Endothelial cell of umbilical vein (primary cell): ENCODE data around the gene ZEB1. TPM values are rescaled to one million over a fixed set of nuclear protein-coding genes. Genes with fewer than 3 reads are reported as not detected.

Experiments used
- BruUV-seq: library from RNA; stranded (reverse); fragments of 400-500 nt; replicated peaks from 2 replicates; lab custom pipeline; 2021; lab: Mats Ljungman, UMichigan
- CTCF ChIA-PET: fragments of 300-600, 350-600 bp; sonication (Branson Sonifier 250); formaldehyde crosslinking; loops from one replicate; lab custom pipeline; 2021; ENCODE audit warnings: antibody characterized with exemption, inconsistent platforms; lab: Charles Lee
- POLR2A ChIA-PET: fragments of 300-600, 350-600 bp; sonication (Branson Sonifier 250); formaldehyde crosslinking; loops from one replicate; lab custom pipeline; 2021; ENCODE audit warnings: antibody characterized with exemption, inconsistent platforms; lab: Charles Lee
- DNase-seq: peaks from one replicate; pipeline ENCODE4 v3.0.0-alpha.2; 2011; ENCODE audit warnings: low read depth, low spot score
- FAIRE-seq: peaks from 2 replicates; lab custom pipeline; 2011; peaks lifted over from hg19 to GRCh38; lab: Jason Lieb, UNC
- H2AFZ ChIP-seq: 2 replicates; pipeline ENCODE4 v1.6.0; 2012; ENCODE audit warnings: low read depth, low read length, control low read depth, inconsistent platforms
- H3K27ac ChIP-seq: 2 replicates; pipeline ENCODE4 v1.5.1; 2011; ENCODE audit warnings: low read depth, mild to moderate bottlenecking, control low read depth, low read length, moderate library complexity; ENCODE audit not compliant: insufficient read depth
- H3K27me3 ChIP-seq, 2 experiments: 2 replicates each; pipeline versions ENCODE4 v1.6.0 to v1.6.1; 2011; ENCODE audit warnings: low read length in 2 of 2, mixed read lengths in 1 of 2; ENCODE audit not compliant: control insufficient read depth in 2 of 2, insufficient read depth in 2 of 2
- H3K36me3 ChIP-seq, 2 experiments: 2 replicates in 1 of 2; 3 replicates in 1 of 2; pipeline ENCODE4 v1.5.1; 2011; ENCODE audit warnings: low read length in 2 of 2, mild to moderate bottlenecking in 1 of 2, moderate library complexity in 1 of 2; ENCODE audit not compliant: control insufficient read depth in 2 of 2, insufficient read depth in 2 of 2; ENCODE audit errors: extremely low read depth in 1 of 2
- H3K4me1 ChIP-seq: 3 replicates; pipeline ENCODE4 v1.5.1; 2011; ENCODE audit warnings: mild to moderate bottlenecking, low read length; ENCODE audit not compliant: control insufficient read depth, insufficient read depth; ENCODE audit errors: extremely low read depth
- H3K4me2 ChIP-seq: 2 replicates; pipeline ENCODE4 v1.6.1; 2011; ENCODE audit warnings: low read length, control low read depth, mixed read lengths; ENCODE audit not compliant: insufficient read depth
- H3K4me3 ChIP-seq, 3 experiments: fragments of 200-600 bp in 1 of 3; sonication (generic), shearing (Covaris generic) in 1 of 3; replicated peaks in 1 of 3; 2 replicates each; pipeline ENCODE4 v1.5.1; 2011 to 2016; ENCODE audit warnings: control low read depth in 3 of 3, low read length in 3 of 3, mild to moderate bottlenecking in 2 of 3, inconsistent platforms in 1 of 3, low read depth in 1 of 3, moderate library complexity in 1 of 3; ENCODE audit not compliant: insufficient read depth in 1 of 3
- H3K79me2 ChIP-seq: 2 replicates; pipeline ENCODE4 v1.6.0; 2012; ENCODE audit warnings: low read length, inconsistent platforms; ENCODE audit not compliant: control insufficient read depth, insufficient read depth
- H3K9ac ChIP-seq: replicated peaks from 2 replicates; pipeline ENCODE3; 2011; ENCODE audit warnings: low read length, control low read depth; ENCODE audit not compliant: insufficient read depth; ENCODE audit errors: extremely low read depth
- H3K9me1 ChIP-seq: replicated peaks from 3 replicates; pipeline ENCODE4 v1.6.0; 2011; ENCODE audit warnings: mild to moderate bottlenecking, low read length; ENCODE audit not compliant: control insufficient read depth, insufficient read depth; ENCODE audit errors: extremely low read depth
- H3K9me3 ChIP-seq: replicated peaks from 2 replicates; pipeline ENCODE4 v1.5.1; 2012; ENCODE audit warnings: low read length, inconsistent platforms; ENCODE audit not compliant: control insufficient read depth, insufficient read depth
- H4K20me1 ChIP-seq: replicated peaks from 2 replicates; pipeline ENCODE3; 2011; ENCODE audit warnings: mild to moderate bottlenecking, low read length; ENCODE audit not compliant: control insufficient read depth, insufficient read depth; ENCODE audit errors: extremely low read depth
- CTCF ChIP-seq, 2 donors: IDR thresholded peaks; 1 replicate in 1 of 2; 2 replicates in 1 of 2; pipeline ENCODE4 v1.5.1; 2011; ENCODE audit warnings: low read length in 2 of 2, mild to moderate bottlenecking in 2 of 2, moderate library complexity in 2 of 2, control low read depth in 1 of 2, inconsistent platforms in 1 of 2, low read depth in 1 of 2; ENCODE audit not compliant: insufficient read depth in 1 of 2; ENCODE audit errors: extremely low read depth in 1 of 2
- EZH2 ChIP-seq: IDR thresholded peaks from 2 replicates; pipeline ENCODE4 v1.6.1; 2012; ENCODE audit warnings: borderline replicate concordance, low read depth, mild to moderate bottlenecking, moderate library complexity, low read length, inconsistent platforms; ENCODE audit not compliant: severe bottlenecking
- FOS ChIP-seq: IDR thresholded peaks from 2 replicates; pipeline ENCODE4 v1.6.1; 2011; ENCODE audit warnings: mild to moderate bottlenecking, low read length, moderate library complexity, borderline replicate concordance; ENCODE audit not compliant: insufficient read depth
- GATA2 ChIP-seq: IDR thresholded peaks from 2 replicates; pipeline ENCODE4 v1.7.0; 2011; ENCODE audit warnings: low read depth, mild to moderate bottlenecking, moderate library complexity, mixed read lengths, low read length; ENCODE audit not compliant: insufficient read length, insufficient read depth
- JUN ChIP-seq: IDR thresholded peaks from 2 replicates; pipeline ENCODE4 v1.6.1; 2011; ENCODE audit warnings: borderline replicate concordance, low read depth; ENCODE audit not compliant: insufficient read length, insufficient read depth
- MAX ChIP-seq: IDR thresholded peaks from 2 replicates; pipeline ENCODE4 v1.6.1; 2011; ENCODE audit not compliant: insufficient read depth, insufficient read length
- MYC ChIP-seq: IDR thresholded peaks from one replicate; pipeline ENCODE4 v1.6.1; 2011; ENCODE audit warnings: mild to moderate bottlenecking, low read depth, low read length
- POLR2A ChIP-seq: IDR thresholded peaks from 2 replicates; pipeline ENCODE4 v1.6.1; 2012; ENCODE audit warnings: low read depth, mild to moderate bottlenecking, control low read depth, low read length
- POLR2AphosphoS5 ChIP-seq: IDR thresholded peaks from 2 replicates; pipeline ENCODE4 v1.6.1; 2012; ENCODE audit warnings: low read depth, mild to moderate bottlenecking, control low read depth, low read length, moderate library complexity; ENCODE audit not compliant: insufficient read depth
- dilution Hi-C: fragments of 300-500 bp; cut with MboI; formaldehyde crosslinking; loops from one replicate; pipeline ENCODE4 v1.15.0; 2019; ENCODE audit warnings: low sequenced_read_pairs; ENCODE audit not compliant: extremely low pct_ligation_motif_present
- intact Hi-C: fragments of 100-400 bp; cut with micrococcal nuclease; formaldehyde crosslinking; loops from one replicate; pipeline ENCODE4 v1.10.0; 2022
- polyA plus RNA-seq, 4 experiments: library from polyadenylated mRNA; depleted of rRNA in 3 of 4; stranded (reverse) in 3 of 4; unstranded in 1 of 4; fragments of >200 nt; gene quantifications; 2 replicates each; pipeline versions ENCODE4 v1.2.1 to v1.2.3, GENCODE V29; 2011 to 2012; ENCODE audit warnings: missing spikeins in 1 of 4
- total RNA-seq: library from RNA; stranded (reverse); gene quantifications from 2 replicates; pipeline ENCODE4 v1.2.3, GENCODE V29; 2021

The ZEB1 gene
- total and polyA plus RNA-seq, 2 donors (not counting 3 experiments of a cell fraction or from before 2014, with no cell fraction given) = 19.8 to 130 TPM

GRCh38 chr10:31280972-31281371 lies 38.0 kb upstream of the ZEB1 start:
- intact Hi-C loops (no loop called here), dilution Hi-C loops (no loop called here)
- no peak overlapping the region for H3K4me2 ChIP-seq
- H2AFZ ChIP-seq = no peak overlapping the region
- FAIRE-seq = no peak
- CTCF ChIA-PET = interaction anchor here (1.4 kb wide), 1 partner anchor 10 kb away, joined by 7 read pairs; no protein-coding TSS in a partner anchor
- H3K9me3 ChIP-seq = no peaks in the 10 kb centered on the region
- H3K9me1 ChIP-seq = no peaks in the 10 kb centered on the region
- BruUV-seq = no TSS peak
- DNase-seq = no peak
- no peak overlapping the region for H3K27ac ChIP-seq
- H3K36me3 ChIP-seq = no peaks in the 10 kb centered on the region
- TF ChIP-seq CTCF (IDR thresholded peaks at IDR 0.05; ENCODE audit: extremely low read depth in 1 of 2, insufficient read depth in 1 of 2, low read depth in 1 of 2, low read length in 2 of 2) = no peak
- no peak for TF ChIP-seq MYC
- TF ChIP-seq EZH2 = no peak
- no peak for TF ChIP-seq FOS
- no peak for TF ChIP-seq GATA2
- no peak overlapping the region for H3K4me3 ChIP-seq
- POLR2A ChIA-PET = no interaction called here
- H3K27me3 ChIP-seq = no peaks in the 10 kb centered on the region
- peaks cover 13% of the 10 kb centered on the region for H3K4me1 ChIP-seq
- H3K9ac ChIP-seq = no peak overlapping the region
- H4K20me1 ChIP-seq = no peaks in the 10 kb centered on the region
- no peaks in the 10 kb centered on the region for H3K79me2 ChIP-seq

- dilution Hi-C loops (no loop called here), intact Hi-C loops (no loop called here)
- DNase-seq (no peak), FAIRE-seq (no peak)
- H3K9me3 ChIP-seq = no peaks in the 10 kb centered on the region
- H3K79me2 ChIP-seq = no peaks in the 10 kb centered on the region
- CTCF ChIA-PET = interaction anchor here (0.8 kb wide), 1 partner anchor 9 kb away, joined by 3 read pairs; no protein-coding TSS in a partner anchor
- TF ChIP-seq JUN = no peak
- TF ChIP-seq FOS = no peak
- TF ChIP-seq MAX = no peak
- TF ChIP-seq CTCF (IDR thresholded peaks at IDR 0.05; ENCODE audit: extremely low read depth in 1 of 2, insufficient read depth in 1 of 2, low read depth in 1 of 2, low read length in 2 of 2) = no peak
- no peak for TF ChIP-seq MYC
- TF ChIP-seq POLR2AphosphoS5 = no peak
- no peak for TF ChIP-seq EZH2
- TF ChIP-seq GATA2 = no peak
- no peak for TF ChIP-seq POLR2A
- H3K27ac ChIP-seq = no peak overlapping the region
- H3K36me3 ChIP-seq = no peaks in the 10 kb centered on the region
- H3K9me1 ChIP-seq = no peaks in the 10 kb centered on the region
- POLR2A ChIA-PET = no interaction called here
- H3K9ac ChIP-seq = no peak overlapping the region
- no TSS peak for BruUV-seq
- H4K20me1 ChIP-seq = no peaks in the 10 kb centered on the region
- H3K4me2 ChIP-seq = no peak overlapping the region
- no peaks in the 10 kb centered on the region for H3K4me1 ChIP-seq
- H2AFZ ChIP-seq = no peak overlapping the region
- H3K27me3 ChIP-seq = no peaks in the 10 kb centered on the region
- no peak overlapping the region for H3K4me3 ChIP-seq
Observed at GRCh38 chr10:31288001-31288400, 31.0 kb upstream of the ZEB1 start.
